ENCODE results near the gene PAK3. TPM values are rescaled to one million over a fixed set of nuclear protein-coding genes. Genes with fewer than 3 reads are reported as not detected.

Gene PAK3
- total and polyA plus RNA-seq, 4 donors, result 0.03 to 0.79 (median 0.26) TPM

DNA sequence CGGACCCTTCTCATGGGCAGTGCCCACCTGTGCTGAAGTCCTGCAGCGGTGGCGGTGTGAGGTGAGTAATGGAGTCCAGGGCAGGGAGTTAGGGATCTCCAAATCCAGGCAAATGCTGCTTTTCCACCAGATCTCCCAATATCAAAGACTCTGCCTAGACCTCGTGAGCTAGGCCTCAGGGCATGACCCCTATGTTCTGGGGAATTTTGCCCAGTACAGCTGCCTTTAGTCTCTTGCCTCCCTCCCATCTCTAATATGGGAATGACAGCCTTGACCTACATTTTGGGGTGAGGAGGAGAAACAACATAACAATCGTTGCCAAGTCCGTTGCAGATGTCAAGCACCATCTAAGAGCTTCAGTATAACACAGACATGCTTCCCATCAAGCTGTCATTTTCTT lies 7.3 kb downstream of the PAK3 start:
- Histone ChIP-seq H3K27ac (ENCODE audit: low read depth in 1 of 2, low read length in 2 of 2) (no peak overlapping the region), H3K9ac (ENCODE audit: low read depth in 1 of 2, low read length in 2 of 2) (no peak overlapping the region), H3K4me1 (ENCODE audit: control insufficient read depth in 4 of 4, insufficient read depth in 4 of 4, low read length in 3 of 4) (no peaks in the 10 kb centered on the region), H3K4me3 (ENCODE audit: low read depth in 1 of 3, low read length in 3 of 3) (no peak overlapping the region), H3K36me3 (ENCODE audit: control insufficient read depth in 4 of 4, insufficient read depth in 3 of 4, low read depth in 1 of 4, low read length in 3 of 4) (no peaks in the 10 kb centered on the region), H3K9me3 (ENCODE audit: control insufficient read depth in 4 of 4, low read length in 3 of 4) (no peaks in the 10 kb centered on the region), H3K27me3 (ENCODE audit: control insufficient read depth in 4 of 4, insufficient read depth in 4 of 4, low read length in 3 of 4) (no peaks in the 10 kb centered on the region)
- DNase-seq (ENCODE audit: low spot score), result no peak
- TF ChIP-seq JUND (IDR thresholded peaks at IDR 0.05), result no peak
- no peak for TF ChIP-seq GABPA (IDR thresholded peaks at IDR 0.05 in 1 of 2, conservative IDR thresholded peaks at IDR 0.05 in 1 of 2)
- TF ChIP-seq, protein P1, sequence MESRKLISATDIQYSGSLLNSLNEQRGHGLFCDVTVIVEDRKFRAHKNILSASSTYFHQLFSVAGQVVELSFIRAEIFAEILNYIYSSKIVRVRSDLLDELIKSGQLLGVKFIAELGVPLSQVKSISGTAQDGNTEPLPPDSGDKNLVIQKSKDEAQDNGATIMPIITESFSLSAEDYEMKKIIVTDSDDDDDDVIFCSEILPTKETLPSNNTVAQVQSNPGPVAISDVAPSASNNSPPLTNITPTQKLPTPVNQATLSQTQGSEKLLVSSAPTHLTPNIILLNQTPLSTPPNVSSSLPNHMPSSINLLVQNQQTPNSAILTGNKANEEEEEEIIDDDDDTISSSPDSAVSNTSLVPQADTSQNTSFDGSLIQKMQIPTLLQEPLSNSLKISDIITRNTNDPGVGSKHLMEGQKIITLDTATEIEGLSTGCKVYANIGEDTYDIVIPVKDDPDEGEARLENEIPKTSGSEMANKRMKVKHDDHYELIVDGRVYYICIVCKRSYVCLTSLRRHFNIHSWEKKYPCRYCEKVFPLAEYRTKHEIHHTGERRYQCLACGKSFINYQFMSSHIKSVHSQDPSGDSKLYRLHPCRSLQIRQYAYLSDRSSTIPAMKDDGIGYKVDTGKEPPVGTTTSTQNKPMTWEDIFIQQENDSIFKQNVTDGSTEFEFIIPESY (IDR thresholded peaks at IDR 0.05), result no peak
- TF ChIP-seq, protein P2, sequence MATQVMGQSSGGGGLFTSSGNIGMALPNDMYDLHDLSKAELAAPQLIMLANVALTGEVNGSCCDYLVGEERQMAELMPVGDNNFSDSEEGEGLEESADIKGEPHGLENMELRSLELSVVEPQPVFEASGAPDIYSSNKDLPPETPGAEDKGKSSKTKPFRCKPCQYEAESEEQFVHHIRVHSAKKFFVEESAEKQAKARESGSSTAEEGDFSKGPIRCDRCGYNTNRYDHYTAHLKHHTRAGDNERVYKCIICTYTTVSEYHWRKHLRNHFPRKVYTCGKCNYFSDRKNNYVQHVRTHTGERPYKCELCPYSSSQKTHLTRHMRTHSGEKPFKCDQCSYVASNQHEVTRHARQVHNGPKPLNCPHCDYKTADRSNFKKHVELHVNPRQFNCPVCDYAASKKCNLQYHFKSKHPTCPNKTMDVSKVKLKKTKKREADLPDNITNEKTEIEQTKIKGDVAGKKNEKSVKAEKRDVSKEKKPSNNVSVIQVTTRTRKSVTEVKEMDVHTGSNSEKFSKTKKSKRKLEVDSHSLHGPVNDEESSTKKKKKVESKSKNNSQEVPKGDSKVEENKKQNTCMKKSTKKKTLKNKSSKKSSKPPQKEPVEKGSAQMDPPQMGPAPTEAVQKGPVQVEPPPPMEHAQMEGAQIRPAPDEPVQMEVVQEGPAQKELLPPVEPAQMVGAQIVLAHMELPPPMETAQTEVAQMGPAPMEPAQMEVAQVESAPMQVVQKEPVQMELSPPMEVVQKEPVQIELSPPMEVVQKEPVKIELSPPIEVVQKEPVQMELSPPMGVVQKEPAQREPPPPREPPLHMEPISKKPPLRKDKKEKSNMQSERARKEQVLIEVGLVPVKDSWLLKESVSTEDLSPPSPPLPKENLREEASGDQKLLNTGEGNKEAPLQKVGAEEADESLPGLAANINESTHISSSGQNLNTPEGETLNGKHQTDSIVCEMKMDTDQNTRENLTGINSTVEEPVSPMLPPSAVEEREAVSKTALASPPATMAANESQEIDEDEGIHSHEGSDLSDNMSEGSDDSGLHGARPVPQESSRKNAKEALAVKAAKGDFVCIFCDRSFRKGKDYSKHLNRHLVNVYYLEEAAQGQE (IDR thresholded peaks at IDR 0.05), result no peak
- TF ChIP-seq, protein P3, sequence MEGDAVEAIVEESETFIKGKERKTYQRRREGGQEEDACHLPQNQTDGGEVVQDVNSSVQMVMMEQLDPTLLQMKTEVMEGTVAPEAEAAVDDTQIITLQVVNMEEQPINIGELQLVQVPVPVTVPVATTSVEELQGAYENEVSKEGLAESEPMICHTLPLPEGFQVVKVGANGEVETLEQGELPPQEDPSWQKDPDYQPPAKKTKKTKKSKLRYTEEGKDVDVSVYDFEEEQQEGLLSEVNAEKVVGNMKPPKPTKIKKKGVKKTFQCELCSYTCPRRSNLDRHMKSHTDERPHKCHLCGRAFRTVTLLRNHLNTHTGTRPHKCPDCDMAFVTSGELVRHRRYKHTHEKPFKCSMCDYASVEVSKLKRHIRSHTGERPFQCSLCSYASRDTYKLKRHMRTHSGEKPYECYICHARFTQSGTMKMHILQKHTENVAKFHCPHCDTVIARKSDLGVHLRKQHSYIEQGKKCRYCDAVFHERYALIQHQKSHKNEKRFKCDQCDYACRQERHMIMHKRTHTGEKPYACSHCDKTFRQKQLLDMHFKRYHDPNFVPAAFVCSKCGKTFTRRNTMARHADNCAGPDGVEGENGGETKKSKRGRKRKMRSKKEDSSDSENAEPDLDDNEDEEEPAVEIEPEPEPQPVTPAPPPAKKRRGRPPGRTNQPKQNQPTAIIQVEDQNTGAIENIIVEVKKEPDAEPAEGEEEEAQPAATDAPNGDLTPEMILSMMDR (IDR thresholded peaks at IDR 0.05; ENCODE audit: low read depth, low read length, missing input control), result no peak
- no peak for TF ChIP-seq TAF1 (conservative IDR thresholded peaks at IDR 0.05)
- no peak for TF ChIP-seq NR2F2 (IDR thresholded peaks at IDR 0.05)
- TF ChIP-seq, protein P4, sequence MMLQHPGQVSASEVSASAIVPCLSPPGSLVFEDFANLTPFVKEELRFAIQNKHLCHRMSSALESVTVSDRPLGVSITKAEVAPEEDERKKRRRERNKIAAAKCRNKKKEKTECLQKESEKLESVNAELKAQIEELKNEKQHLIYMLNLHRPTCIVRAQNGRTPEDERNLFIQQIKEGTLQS (IDR thresholded peaks at IDR 0.05), result no peak
- no peak for TF ChIP-seq FOXA1 (IDR thresholded peaks at IDR 0.05)
- TF ChIP-seq RAD21 (IDR thresholded peaks at IDR 0.05), result no peak
- no peak for TF ChIP-seq SP1 (IDR thresholded peaks at IDR 0.05)
- TF ChIP-seq HNF4G (IDR thresholded peaks at IDR 0.05), result no peak
- TF ChIP-seq, protein P5, sequence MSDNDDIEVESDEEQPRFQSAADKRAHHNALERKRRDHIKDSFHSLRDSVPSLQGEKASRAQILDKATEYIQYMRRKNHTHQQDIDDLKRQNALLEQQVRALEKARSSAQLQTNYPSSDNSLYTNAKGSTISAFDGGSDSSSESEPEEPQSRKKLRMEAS (IDR thresholded peaks at IDR 0.05), result no peak
- no peak for TF ChIP-seq HNF4A (conservative IDR thresholded peaks at IDR 0.05)
- TF ChIP-seq RXRA (IDR thresholded peaks at IDR 0.05), result no peak
- 90% methylated on average over 6 of the region's 6 CpGs for WGBS
